VCaP (cell line): Measurements from ENCODE around the gene ALOX15B.

Source experiments
- H3K27ac ChIP-seq: fragments of 450-650 bp; 2 replicates; pipeline ENCODE4 v1.5.1; 2017
- TF ChIP-seq, protein P1 (sequence below): fragments of 450-650 bp; conservative IDR thresholded peaks from 2 replicates; pipeline ENCODE4 v1.5.1; 2017; ENCODE audit warnings: mild to moderate bottlenecking, moderate library complexity

ALOX15B gene, protein sequence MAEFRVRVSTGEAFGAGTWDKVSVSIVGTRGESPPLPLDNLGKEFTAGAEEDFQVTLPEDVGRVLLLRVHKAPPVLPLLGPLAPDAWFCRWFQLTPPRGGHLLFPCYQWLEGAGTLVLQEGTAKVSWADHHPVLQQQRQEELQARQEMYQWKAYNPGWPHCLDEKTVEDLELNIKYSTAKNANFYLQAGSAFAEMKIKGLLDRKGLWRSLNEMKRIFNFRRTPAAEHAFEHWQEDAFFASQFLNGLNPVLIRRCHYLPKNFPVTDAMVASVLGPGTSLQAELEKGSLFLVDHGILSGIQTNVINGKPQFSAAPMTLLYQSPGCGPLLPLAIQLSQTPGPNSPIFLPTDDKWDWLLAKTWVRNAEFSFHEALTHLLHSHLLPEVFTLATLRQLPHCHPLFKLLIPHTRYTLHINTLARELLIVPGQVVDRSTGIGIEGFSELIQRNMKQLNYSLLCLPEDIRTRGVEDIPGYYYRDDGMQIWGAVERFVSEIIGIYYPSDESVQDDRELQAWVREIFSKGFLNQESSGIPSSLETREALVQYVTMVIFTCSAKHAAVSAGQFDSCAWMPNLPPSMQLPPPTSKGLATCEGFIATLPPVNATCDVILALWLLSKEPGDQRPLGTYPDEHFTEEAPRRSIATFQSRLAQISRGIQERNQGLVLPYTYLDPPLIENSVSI

DNA sequence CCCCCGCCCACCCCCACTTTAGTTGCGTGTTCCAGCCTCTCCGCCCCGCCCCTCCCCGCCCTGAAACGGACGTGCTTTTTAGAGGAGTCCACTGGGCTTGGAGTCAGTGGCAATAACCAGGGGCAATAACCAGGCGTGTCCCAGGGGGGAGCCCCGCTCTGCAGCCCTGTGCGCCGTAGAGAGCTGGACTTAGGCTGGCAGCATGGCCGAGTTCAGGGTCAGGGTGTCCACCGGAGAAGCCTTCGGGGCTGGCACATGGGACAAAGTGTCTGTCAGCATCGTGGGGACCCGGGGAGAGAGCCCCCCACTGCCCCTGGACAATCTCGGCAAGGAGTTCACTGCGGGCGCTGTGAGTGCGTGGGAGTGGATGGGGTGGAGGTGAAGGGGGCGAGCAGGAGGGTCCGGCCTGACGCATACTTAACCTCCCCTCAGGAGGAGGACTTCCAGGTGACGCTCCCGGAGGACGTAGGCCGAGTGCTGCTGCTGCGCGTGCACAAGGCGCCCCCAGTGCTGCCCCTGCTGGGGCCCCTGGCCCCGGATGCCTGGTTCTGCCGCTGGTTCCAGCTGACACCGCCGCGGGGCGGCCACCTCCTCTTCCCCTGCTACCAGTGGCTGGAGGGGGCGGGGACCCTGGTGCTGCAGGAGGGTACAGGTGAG is at the start of gene ALOX15B:
TSS of gene ALOX15B (plus strand) at position 106 of the 657 bp plus-strand sequence. CDS start at position 203, 97 bp downstream.
- TF ChIP-seq, protein P1, sequence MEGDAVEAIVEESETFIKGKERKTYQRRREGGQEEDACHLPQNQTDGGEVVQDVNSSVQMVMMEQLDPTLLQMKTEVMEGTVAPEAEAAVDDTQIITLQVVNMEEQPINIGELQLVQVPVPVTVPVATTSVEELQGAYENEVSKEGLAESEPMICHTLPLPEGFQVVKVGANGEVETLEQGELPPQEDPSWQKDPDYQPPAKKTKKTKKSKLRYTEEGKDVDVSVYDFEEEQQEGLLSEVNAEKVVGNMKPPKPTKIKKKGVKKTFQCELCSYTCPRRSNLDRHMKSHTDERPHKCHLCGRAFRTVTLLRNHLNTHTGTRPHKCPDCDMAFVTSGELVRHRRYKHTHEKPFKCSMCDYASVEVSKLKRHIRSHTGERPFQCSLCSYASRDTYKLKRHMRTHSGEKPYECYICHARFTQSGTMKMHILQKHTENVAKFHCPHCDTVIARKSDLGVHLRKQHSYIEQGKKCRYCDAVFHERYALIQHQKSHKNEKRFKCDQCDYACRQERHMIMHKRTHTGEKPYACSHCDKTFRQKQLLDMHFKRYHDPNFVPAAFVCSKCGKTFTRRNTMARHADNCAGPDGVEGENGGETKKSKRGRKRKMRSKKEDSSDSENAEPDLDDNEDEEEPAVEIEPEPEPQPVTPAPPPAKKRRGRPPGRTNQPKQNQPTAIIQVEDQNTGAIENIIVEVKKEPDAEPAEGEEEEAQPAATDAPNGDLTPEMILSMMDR = no peak
- H3K27ac ChIP-seq = no peak within 1 kb of the TSS

DNA sequence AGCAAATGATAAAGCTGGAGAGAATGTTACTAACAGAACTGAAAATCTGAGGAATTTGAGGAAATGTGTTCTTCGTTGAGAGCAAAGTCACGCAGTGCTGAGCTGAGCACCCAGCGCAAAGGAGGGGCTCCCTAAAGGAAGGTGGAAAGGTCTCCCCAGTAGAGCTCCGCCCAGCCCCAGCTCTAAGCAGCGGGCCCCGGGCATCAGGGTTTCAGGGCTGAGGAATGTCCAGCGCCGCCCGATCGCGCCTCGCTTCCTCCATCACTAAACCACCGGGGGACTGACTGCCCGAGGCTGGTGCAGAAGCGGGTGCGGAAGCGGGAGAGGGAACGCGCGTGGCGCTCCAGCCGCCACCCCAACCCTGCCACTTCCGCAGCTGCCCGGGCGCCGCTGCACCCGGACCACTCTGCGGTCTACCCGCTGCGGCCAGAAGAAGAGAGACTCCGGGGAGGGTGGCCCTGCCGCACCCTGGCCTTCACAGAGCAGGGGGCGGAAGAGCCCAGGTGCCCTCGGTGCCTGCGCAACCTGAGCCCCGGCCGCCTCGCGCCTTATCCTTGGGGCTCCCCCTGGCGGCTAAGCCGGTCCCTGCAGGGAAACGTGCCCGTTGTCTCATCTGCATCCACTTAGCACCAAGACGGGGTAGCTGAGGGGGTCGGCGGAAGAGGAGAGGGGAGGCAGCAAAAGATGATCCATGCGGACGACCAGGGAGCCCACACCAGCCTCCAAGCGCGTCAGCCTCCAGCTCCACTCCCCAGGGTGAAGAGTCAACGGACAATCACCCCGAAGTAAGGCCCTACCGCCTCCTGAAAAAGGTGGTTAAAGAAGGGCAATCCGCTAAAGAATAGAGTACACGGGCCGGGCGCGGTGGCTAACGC is 48.8 kb upstream of the ALOX15B start:
- peak overlapping the region; percentile 61 for H3K27ac ChIP-seq
- TF ChIP-seq, protein P1 = peak; percentile 89

DNA sequence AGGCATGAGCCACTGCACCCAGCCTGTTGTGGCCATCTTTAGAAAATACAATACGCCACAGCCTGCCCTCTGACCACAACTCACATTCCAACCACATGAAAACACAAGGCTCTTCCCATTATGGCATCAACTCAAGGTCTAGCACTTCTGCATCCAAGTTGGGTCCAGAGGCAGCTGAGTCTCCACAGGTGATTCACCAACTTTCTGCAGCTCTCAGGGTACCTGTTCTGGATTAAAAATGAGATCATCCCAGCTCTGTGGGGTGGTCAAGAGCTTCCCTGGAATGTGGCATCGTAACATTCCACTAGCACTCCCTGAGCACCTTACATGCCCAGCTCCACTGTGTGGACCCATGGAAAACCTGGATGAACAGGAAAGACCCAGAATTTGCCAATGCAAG is 46.3 kb upstream of the ALOX15B start:
- no peak overlapping the region for H3K27ac ChIP-seq
- TF ChIP-seq, protein P1 = no peak

DNA sequence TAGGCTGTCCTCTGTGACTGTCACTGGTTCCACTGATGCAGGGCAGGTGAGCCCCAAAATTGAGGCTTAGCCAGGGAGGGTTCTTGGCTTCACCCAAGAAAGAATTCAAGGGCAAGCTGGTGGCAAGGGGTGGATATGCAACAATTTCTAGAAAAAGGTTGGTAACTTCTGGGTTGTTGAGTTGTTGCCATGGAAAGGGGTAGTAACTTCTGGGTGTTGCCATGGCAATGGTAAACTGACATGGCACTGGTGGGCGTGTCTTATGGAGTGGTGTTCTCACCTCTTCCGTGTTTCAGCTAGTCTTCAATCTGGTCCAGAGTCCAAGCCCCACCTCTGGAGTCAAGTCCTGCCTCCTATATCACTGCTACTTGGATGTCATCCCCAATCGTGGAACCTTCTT is 45.9 kb upstream of the ALOX15B start:
- H3K27ac ChIP-seq = no peak overlapping the region
- TF ChIP-seq, protein P1 = no peak

DNA sequence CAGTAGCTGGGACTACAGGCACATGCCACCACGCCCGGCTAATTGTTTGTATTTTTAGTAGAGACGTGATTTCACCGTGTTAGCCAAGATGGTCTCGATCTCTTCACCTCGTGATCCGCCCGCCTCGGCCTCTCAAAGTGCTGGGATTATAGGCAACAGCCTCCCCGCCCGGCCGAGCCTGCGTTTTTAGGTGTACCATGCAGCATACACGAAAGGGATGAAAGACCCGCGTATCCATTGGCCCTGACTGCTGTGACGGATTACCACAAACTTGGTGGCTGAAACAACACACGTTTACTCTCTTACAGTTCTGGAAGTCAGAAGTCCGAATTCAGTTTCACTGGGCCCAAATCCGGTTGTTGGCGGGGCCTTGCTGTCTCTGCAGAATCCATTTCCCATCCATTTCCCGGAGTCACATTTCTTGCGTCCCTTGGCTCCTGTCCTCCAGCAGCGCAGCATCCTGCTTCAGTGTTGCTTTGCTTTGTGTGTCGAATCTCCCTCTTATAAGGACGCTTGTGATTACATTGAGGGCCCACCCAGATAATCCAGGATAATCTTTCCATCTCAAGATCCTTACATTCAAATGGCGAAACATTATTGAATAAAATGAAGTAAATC is 44.8 kb upstream of the ALOX15B start:
- TF ChIP-seq, protein P1 = no peak
- H3K27ac ChIP-seq = no peak overlapping the region

DNA sequence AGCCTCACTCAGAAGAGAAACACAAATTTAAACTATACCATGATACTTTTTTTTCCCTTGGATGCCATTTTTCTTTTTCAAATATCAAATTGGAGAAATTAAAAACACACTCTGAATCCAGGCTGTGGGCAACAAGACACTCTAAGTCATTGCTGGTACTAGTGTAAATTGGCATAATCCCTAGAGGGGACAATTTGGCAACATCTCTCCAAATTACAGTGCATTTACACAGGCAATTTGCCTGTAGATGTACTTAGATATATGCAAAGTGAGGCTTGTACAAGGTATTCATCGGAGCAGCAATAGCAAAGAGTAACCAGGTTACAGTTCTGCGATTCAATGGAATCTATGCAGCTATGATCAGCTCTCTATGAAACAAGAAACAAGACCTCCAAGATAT is 43.1 kb upstream of the ALOX15B start:
- no peak overlapping the region for H3K27ac ChIP-seq
- TF ChIP-seq, protein P1 = no peak
